ENCODE results near the gene PNMA8B.

PNMA8B gene

DNA sequence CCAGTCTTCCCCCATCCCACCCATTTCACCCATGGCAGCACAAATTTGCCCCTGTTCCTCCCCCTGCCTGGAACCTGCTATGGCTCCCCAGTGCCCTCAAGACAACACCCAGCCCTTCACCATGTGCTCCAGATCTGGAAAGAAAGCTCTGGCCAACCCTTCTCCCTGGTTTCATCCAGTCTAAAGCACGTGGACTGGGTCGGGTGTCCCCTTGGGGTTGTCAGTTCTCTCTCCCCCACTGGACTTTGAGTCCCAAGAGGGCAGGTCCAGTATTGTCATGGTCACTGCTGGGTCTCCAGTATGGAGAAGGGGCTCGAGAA lies 19.6 kb upstream of the PNMA8B start:
- no peak for ATAC-seq

DNA sequence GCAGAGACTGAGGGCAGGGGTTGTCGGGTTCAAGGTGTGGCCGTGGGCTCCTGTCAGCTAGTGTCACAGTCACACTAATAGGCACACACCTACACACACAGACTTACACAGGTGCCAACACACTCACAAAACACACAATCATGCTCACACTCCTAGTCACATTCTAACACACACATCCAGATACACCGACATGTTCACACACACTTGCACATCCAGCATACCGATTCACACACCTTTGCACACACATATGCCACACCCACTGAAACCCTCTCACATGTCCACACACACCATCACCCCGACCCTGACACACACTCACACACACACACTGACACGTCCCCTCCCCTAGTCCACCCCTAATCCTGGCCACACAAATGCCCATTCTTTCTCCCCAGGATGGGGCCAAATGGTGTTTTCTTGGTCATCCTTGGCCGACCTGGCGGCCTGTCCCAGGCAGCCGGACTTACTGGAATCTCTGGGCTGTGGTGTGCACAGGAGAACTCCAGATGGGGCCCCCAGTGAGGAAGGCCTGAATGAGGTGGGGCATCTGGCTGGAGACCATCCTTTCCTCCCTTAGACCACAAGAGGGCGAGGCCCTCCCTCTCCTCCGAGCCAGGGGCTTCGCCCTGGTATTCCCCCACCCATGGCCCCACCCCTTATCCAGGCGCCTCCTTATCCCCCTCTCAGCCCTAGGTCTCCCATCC lies 19.1 kb upstream of the PNMA8B start:
- ATAC-seq, result no peak

More for the DNA sequence above, 19.6 kb upstream of the PNMA8B start:
- TF ChIP-seq, protein P1, sequence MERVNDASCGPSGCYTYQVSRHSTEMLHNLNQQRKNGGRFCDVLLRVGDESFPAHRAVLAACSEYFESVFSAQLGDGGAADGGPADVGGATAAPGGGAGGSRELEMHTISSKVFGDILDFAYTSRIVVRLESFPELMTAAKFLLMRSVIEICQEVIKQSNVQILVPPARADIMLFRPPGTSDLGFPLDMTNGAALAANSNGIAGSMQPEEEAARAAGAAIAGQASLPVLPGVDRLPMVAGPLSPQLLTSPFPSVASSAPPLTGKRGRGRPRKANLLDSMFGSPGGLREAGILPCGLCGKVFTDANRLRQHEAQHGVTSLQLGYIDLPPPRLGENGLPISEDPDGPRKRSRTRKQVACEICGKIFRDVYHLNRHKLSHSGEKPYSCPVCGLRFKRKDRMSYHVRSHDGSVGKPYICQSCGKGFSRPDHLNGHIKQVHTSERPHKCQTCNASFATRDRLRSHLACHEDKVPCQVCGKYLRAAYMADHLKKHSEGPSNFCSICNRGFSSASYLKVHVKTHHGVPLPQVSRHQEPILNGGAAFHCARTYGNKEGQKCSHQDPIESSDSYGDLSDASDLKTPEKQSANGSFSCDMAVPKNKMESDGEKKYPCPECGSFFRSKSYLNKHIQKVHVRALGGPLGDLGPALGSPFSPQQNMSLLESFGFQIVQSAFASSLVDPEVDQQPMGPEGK (CRISPR knock-in tag; IDR thresholded peaks at IDR 0.05; ENCODE audit: borderline replicate concordance), result no peak
- TF ChIP-seq ZC3H10 (CRISPR knock-in tag; IDR thresholded peaks at IDR 0.05) (no peak), TCF4 (CRISPR knock-in tag; IDR thresholded peaks at IDR 0.05; ENCODE audit: borderline replicate concordance) (no peak), ZFP30 (CRISPR knock-in tag; IDR thresholded peaks at IDR 0.05) (no peak), SNAI2 (CRISPR knock-in tag; IDR thresholded peaks at IDR 0.05) (no peak), ISL1 (CRISPR knock-in tag; IDR thresholded peaks at IDR 0.05) (no peak), PPARA (CRISPR knock-in tag; IDR thresholded peaks at IDR 0.05; ENCODE audit: borderline replicate concordance) (no peak), OSR1 (CRISPR knock-in tag; IDR thresholded peaks at IDR 0.05) (no peak), CSDC2 (CRISPR knock-in tag; IDR thresholded peaks at IDR 0.05) (no peak), ARNTL (CRISPR knock-in tag; IDR thresholded peaks at IDR 0.05; ENCODE audit: borderline replicate concordance, low read depth) (no peak), RARB (CRISPR knock-in tag; IDR thresholded peaks at IDR 0.05) (no peak), ESRRG (CRISPR knock-in tag; IDR thresholded peaks at IDR 0.05) (no peak), TOX (CRISPR knock-in tag; IDR thresholded peaks at IDR 0.05; ENCODE audit: borderline replicate concordance) (no peak), BACH2 (CRISPR knock-in tag; IDR thresholded peaks at IDR 0.05; ENCODE audit: borderline replicate concordance) (no peak), ZNF70 (CRISPR knock-in tag; IDR thresholded peaks at IDR 0.05) (no peak), GLIS3 (CRISPR knock-in tag; IDR thresholded peaks at IDR 0.05) (no peak)
- TF ChIP-seq, protein P2, sequence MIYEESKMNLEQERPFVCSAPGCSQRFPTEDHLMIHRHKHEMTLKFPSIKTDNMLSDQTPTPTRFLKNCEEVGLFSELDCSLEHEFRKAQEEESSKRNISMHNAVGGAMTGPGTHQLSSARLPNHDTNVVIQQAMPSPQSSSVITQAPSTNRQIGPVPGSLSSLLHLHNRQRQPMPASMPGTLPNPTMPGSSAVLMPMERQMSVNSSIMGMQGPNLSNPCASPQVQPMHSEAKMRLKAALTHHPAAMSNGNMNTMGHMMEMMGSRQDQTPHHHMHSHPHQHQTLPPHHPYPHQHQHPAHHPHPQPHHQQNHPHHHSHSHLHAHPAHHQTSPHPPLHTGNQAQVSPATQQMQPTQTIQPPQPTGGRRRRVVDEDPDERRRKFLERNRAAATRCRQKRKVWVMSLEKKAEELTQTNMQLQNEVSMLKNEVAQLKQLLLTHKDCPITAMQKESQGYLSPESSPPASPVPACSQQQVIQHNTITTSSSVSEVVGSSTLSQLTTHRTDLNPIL (CRISPR knock-in tag; IDR thresholded peaks at IDR 0.05; ENCODE audit: low read depth), result no peak
- TF ChIP-seq, protein P3, sequence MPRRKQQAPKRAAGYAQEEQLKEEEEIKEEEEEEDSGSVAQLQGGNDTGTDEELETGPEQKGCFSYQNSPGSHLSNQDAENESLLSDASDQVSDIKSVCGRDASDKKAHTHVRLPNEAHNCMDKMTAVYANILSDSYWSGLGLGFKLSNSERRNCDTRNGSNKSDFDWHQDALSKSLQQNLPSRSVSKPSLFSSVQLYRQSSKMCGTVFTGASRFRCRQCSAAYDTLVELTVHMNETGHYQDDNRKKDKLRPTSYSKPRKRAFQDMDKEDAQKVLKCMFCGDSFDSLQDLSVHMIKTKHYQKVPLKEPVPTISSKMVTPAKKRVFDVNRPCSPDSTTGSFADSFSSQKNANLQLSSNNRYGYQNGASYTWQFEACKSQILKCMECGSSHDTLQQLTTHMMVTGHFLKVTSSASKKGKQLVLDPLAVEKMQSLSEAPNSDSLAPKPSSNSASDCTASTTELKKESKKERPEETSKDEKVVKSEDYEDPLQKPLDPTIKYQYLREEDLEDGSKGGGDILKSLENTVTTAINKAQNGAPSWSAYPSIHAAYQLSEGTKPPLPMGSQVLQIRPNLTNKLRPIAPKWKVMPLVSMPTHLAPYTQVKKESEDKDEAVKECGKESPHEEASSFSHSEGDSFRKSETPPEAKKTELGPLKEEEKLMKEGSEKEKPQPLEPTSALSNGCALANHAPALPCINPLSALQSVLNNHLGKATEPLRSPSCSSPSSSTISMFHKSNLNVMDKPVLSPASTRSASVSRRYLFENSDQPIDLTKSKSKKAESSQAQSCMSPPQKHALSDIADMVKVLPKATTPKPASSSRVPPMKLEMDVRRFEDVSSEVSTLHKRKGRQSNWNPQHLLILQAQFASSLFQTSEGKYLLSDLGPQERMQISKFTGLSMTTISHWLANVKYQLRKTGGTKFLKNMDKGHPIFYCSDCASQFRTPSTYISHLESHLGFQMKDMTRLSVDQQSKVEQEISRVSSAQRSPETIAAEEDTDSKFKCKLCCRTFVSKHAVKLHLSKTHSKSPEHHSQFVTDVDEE (CRISPR knock-in tag; IDR thresholded peaks at IDR 0.05), result no peak

More for the DNA sequence above, 19.1 kb upstream of the PNMA8B start:
- TF ChIP-seq BACH2 (CRISPR knock-in tag; IDR thresholded peaks at IDR 0.05; ENCODE audit: borderline replicate concordance) (no peak), CSDC2 (CRISPR knock-in tag; IDR thresholded peaks at IDR 0.05) (no peak), PPARA (CRISPR knock-in tag; IDR thresholded peaks at IDR 0.05; ENCODE audit: borderline replicate concordance) (no peak), ZNF8 (CRISPR knock-in tag; IDR thresholded peaks at IDR 0.05) (no peak), SNAI2 (CRISPR knock-in tag; IDR thresholded peaks at IDR 0.05) (no peak), RARB (CRISPR knock-in tag; IDR thresholded peaks at IDR 0.05) (no peak), ZFP3 (CRISPR knock-in tag; IDR thresholded peaks at IDR 0.05) (no peak), ISL1 (CRISPR knock-in tag; IDR thresholded peaks at IDR 0.05) (no peak), TOX (CRISPR knock-in tag; IDR thresholded peaks at IDR 0.05; ENCODE audit: borderline replicate concordance) (no peak), ZFP30 (CRISPR knock-in tag; IDR thresholded peaks at IDR 0.05) (no peak), ZNF565 (CRISPR knock-in tag; conservative IDR thresholded peaks at IDR 0.05; ENCODE audit: low read depth) (no peak)
- TF ChIP-seq, protein P3 (CRISPR knock-in tag; IDR thresholded peaks at IDR 0.05), result no peak
- TF ChIP-seq, protein P2 (CRISPR knock-in tag; IDR thresholded peaks at IDR 0.05; ENCODE audit: low read depth), result no peak
